NT2/D1 (cell line): ENCODE measurements around the gene CRP.

Source experiments
- YY1 ChIP-seq: IDR thresholded peaks from 2 replicates; pipeline ENCODE4 v1.6.1; 2011; ENCODE audit not compliant: insufficient read length, insufficient read depth
- ZNF274 ChIP-seq: IDR thresholded peaks from 2 replicates; pipeline ENCODE4 v1.6.1; 2011; ENCODE audit warnings: mild to moderate bottlenecking, low read depth, low read length

- TF ChIP-seq ZNF274, result no peak
- no peak for TF ChIP-seq YY1
Observed at GRCh38 chr1:159743651-159744410, 29.4 kb upstream of the CRP start.
